ENCODE data around the gene CNTNAP1. TPM values are rescaled to one million over a fixed set of nuclear protein-coding genes. Genes with fewer than 3 reads are reported as not detected.

The CNTNAP1 gene
- total RNA-seq, 1 donor from 2014 or later, result 30.9 TPM

DNA sequence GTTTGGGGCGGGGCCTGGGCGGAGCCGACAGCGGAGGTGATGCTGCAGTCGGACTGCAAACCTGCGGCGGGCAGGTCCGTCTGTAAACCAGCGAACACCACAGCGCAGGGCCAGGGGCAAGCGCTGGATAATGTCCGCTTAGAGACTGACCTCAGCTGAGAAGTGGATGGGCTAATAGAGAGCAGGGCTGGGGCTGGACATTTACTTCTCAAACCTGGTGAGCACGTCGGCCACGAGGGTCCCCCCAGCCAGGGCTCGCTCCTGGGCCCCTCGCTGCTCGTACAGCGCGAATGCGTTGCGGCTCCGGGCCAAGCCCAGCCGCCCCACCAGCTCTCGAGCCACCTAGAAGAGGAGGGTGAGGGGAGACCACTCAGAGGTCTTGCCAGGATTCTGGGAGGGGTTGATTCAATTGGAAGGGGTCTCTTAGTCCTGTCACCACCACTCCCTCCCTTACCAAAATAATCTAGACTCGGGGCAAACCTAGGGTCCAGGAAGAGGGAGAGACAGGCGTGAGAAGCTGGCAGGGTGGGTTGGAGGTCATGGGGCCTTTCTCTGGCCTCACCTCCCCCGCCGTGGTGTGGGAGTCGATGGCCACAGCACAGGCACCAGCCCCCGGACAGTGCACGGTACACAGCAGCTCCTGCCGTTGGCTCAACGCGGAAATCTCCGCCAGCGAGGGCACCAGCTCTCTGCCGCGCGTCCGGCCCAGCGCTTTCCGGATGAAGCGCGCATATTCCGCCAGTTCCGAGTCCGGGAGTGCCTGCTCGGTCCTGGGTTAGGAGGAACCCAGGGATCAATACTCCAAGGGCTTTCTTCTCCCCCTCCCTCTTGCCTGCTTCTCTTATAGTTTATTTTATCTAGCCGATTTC lies 11.3 kb upstream of the CNTNAP1 start:
- DNase-seq (ENCODE audit: low read depth, low spot score), result no peak

DNA sequence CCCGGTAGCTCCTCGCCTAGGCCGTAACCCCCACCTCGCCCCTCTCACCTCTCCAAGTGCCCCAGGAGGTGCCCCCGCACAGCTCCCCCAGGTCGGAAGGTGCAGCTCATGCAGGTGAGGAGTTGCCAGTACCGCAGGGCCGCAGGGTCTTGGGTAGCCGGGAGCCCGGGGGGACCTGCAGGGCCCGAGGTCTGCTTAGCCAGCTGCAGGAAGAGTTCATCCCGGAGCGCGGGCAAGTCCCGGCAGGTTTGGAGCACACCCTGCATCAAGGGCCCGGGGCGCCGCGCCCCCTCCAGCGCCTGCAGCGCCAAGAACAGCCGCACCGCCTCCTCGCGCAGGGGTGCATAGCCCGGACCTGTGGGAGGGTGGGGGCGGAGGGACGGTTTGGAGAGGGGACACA lies 10.3 kb upstream of the CNTNAP1 start:
- DNase-seq (ENCODE audit: low read depth, low spot score), result no peak

DNA sequence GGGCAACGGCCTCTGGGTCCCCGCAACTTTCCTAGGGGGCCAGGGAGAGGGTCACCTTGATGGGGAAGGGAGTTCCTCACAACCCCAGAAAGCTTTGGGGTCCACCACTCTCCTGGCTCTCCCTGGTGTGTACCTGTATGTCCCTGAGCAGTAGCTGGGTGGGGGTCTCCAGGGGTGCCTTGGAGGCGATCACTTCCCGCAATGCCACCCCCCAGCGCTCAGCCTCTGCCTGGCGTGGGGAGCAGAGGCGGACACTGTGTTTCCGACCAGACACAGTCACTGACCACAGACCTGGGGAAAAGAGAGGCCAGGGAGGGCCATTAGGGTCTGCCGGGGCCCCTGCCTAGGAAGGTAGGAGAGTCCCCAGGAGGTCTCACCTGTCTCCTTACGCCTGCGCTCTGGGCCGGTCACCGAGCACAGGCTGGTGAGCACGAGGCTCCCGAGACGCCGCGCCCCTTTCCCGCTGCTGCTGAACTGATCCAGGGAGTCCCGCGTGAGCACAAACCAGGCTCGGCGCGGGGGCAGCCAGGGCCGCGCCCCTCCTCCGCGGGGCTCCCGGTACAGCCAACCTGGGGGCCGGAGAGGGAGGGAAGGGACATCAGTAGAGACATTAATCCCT lies 9.0 kb upstream of the CNTNAP1 start:
- DNase-seq (ENCODE audit: low read depth, low spot score), result no peak

DNA sequence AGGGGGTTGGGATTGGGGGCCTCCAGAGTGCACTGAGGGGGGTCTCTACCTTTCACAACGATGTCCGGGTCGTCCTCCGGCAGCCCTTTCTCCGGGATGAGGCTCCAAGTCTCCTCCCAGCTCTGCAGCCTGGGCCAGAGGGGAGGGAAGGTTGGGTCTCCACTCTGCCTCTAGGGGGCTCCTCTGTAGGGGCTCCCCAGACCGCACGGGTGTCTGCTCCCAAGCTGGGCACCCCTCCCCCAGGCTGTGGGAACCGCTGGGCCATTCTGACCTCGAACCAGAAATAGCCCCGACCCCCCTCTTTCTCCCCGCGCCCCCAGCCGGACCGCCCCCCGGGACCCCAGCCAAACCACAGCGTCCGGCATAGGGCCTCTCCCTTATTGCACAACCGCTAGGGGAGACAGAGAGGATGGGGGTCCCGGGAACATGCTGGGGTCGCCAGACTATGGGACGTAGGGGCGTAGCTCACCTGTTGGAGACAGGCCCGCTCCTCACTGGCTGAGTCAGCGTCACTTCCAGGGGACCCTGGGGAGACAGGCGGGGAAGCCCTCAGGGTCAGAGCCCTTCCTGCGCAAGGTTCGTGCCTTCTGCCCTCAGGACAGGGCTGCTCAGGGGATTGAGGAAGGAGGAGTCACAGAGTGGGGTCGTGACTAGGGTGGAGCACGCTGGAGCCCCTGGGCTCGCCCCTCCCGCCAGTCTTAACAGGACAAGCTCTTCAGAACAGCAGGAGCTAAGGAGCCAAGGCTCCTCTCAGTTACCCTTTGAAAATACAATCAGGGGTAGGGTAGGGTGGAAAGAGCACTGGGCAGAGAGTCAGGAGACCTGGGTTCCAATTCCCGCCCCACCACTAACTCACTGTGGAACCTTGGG lies 8.2 kb upstream of the CNTNAP1 start:
- DNase-seq (ENCODE audit: low read depth, low spot score), result no peak

DNA sequence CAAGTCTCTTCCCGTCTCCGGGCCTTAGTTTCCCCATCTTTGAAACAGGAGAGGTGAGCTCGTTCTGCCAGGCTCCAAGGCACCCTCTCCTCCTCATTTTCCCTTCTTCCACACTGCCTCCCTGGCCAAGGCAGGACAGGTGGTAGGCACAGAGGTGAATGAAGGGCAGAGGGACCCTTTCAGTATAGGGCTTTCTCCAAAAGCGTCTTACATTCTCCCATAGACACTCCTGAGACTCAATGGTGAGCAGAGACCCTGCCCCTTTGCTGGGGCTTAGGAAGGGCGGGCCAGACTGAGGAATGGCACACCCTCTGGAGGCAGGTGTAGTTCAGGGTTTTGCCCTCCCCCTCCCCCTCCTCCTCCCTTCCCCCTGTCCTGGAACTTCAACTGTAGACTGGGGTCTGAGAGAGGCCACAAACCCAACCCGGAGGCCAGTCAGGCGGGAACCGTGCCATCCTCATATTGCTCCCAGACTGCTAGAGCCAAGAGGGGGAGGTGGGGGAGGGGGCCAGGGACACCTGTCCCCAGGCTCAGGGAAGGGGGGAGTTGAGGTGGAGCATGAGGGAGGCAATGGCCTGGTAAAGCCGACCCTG lies 7.5 kb upstream of the CNTNAP1 start:
- DNase-seq (ENCODE audit: low read depth, low spot score), result no peak

DNA sequence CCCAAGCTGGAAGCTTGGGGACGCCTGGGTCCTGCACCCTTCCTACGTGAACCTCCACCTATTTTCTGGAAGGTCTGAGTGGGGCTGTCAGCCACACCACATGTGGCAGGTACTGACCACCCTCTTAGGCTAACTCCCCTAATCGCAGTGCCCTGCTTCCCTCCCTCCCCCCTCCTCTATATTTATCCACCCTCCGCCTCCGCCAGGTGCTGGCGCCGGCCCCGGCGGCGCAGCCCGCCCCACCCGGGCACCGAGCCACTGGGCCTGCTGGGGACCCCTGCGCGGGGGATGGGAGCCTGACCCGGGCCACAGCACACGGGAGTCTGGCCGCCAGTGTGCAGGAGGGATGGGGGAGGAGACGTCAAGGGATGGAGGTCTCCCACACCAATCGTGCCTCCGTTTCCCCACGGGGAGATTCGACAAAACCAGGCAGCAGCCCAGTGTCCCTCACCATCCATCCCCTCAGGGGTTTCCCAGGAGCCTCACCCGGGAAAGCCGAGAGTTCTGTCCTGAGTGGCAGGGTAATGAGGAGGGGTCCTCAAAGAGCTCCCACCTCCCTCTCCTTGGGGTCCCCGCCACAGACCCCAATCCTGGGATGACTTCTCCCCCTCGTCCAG lies 6.9 kb upstream of the CNTNAP1 start:
- DNase-seq (ENCODE audit: low read depth, low spot score), result no peak

DNA sequence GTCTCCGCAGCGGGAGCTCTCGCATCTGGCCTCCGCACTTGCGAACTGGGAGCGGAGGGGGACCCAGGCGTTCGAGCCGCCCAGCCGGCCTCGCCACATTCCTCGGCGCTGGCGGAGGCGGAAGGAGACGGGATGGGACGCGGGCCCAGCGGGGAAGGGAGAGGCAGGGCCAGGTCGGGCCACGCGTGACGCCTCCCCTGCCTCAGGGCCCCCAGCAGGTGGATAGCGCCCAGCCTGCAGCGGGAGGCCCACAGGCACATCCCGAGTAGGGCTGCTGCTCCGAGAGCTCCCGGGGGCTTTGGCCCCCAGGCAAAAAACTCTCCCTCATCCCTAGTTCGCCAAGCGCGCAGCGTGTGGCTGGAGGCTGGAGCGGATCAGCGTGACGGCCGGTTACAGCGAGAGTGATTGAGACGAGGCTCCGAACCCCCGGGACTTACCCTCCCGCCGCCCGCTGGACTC lies 6.3 kb upstream of the CNTNAP1 start:
- DNase-seq (ENCODE audit: low read depth, low spot score), result no peak

DNA sequence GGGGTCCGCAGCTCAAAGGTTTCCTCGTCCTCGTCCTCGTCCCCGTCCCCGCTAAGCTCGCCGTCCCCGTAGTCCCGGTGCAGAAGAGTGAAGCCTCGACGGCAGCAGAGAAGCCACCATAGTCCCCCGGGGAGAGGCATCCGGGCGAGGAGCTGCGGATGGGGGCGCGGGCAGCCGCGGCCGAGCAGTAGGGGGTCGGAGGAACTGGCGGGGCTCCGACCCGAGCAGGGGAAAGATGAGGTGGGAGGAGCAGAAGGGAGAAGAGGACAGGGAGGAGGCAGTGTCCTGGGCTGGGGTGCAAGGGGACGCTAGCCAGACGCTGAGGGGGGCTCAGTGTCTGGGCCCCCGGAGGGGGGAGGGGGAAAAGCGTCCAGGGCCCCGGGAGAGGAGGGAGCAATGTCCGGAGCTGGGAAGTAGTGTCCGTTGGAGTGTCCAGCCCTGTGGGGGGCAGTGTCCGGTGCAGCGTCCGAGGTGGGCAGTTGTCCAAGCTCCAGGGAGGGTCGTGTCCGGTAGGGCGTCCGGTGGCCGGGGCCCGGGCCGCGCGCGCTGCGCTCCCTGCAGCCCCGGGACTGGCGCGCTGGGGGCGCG lies 5.8 kb upstream of the CNTNAP1 start, which contains the start of gene PLEKHH3:
Gene PLEKHH3, minus strand, starts transcription at position 571 of the 588 bp plus-strand sequence. Its CDS starts 431 bp downstream, at position 140.
- DNase-seq (ENCODE audit: low read depth, low spot score), result no peak

DNA sequence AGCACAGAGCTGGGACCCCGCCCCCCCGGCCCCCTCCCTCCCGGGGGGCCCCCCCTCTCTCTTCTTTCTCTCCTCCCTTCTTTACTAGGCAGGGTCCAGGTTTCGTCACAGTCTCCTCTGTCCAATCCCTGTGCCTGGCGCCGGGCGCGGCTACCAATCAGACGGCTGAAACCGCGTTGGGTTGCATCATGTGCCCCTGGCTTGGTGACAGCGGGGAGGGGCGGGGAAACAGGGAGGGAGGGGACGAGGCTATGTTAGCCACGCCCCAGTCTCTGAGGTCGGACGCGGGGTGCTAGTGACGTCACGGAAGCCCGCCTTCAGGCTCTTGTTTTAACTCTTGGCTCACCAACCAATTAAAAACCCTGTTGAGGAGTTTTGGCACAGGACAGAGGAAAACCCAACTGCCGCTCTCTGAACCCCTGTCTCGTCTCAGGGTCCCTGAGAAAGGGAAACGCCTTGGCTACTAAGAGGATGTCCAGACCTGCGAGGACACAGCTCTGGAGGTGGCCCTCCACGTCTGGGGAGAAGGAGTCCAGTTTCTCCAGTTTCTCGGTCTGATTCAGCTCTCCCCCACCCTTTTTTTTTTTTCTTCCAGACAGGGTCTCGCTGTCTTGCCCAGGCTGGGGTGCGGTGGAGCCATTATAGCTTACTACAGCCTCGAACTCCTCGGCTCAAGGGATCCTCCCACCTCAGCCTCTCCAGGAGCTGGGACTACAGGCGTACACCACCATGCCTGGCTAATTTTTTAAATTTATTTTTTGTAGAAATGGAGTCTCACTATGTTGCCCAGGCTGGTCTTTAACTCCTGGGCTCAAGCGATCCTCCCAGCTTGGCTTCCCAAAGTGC lies 5.1 kb upstream of the CNTNAP1 start:
- peak; percentile 98 for DNase-seq (ENCODE audit: low read depth, low spot score)

DNA sequence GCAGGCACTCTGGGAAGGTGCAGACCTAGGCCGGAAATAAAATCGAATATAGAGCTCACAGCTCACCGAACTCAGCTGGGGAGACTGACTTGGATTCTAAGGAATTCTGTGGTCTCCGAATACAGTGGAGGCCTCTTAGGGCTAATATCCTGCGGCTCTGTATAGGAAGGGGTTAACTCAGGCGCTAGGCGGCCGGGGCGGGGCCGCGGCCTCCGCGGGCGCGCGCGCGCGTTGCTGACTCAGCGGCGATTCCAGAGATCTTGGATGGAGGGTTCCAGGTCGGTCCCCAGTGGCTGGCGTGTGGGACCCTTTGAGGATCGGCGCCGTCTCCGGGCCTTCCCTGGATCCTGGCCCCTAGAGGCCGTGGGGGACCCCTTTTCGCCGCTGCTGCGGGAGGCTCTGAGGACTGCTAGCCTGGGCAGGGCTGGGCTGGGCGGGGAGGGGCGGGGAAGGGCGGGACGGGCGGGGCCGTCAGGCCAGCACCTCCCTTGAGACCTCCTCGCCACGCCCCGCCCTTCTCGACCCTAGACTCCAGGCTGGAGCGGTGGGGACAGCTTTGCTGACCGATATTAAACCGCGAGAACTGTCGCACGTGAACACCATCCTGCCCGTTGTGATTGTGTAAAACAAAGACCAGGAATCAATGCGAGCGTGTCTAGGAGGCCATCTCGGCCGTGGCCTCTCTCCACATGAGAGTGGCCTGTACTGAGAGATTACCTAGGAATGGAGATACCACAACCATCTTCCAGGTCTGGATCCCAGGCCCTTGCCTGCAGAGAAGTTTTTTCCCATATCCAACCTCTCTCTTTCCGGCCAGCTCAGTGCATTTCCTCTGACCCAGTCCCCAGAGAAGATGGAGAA lies 4.2 kb upstream of the CNTNAP1 start:
- no peak for DNase-seq (ENCODE audit: low read depth, low spot score)

DNA sequence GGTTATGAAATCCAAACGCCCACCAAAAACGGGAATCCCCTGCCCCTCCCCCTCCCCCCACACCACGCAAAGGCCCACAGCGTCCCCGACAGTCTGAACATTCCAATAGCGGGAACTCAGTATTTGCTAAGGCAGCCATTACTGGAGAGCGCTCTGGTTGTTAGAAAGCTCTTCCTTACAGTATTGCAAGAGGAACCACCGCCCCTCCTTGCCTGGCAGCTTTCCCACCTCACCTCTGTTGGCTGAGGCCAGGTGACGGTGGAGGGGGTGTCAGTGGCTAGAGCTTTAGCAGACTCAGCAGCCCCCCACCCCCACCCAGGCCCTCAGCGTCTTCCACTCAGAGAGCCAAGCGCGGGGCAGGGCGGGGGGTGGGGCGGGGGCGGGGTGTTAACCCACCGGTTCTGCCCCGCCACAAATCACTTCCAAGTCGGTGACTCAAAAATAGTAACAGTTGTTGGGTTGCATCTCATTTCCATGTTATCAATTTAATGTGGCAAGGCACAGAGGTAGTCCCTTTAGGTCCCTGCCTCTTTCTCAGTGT lies 3.3 kb upstream of the CNTNAP1 start:
- no peak for DNase-seq (ENCODE audit: low read depth, low spot score)

DNA sequence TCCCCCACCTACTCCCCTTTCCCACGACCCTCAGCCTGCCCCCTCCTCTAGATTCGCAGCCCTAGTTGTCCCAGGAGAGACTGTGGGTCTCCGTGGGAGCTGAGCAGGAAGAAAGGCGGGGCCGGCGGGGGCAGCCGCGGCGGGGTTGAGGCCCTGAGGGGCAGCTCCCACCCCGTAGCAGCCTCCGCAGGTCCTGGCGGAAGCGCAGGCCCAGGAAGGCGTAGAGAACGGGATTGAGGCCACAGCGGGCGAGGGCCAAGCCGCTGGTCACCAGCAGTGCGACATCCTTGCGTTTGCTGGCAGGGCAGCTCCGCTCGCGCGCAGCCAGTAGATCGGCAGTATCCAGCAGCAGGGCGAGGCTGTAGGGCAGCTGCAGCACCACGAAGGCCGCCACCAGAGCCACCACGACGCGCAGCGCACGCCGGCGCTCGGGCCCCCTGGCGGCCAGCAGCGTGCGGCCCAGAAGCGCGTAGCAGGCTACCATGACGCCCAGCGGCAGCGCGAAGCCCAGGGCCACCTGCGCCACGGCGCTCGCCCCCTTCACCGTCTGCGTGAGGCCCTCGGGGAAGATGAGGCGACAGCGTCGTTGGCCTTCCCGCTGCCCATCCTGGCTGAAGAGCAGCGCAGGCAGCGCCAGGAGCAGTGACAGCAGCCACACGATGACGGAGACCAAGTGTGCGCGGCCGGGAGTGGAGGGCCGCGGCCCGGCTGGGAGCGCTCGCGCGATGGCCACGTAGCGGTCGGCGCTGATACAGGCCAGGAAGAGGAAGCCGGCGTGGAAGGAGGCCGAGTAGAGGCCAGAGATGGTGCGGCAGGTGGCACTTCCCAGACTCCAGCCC lies 2.6 kb upstream of the CNTNAP1 start:
- no peak for DNase-seq (ENCODE audit: low read depth, low spot score)

DNA sequence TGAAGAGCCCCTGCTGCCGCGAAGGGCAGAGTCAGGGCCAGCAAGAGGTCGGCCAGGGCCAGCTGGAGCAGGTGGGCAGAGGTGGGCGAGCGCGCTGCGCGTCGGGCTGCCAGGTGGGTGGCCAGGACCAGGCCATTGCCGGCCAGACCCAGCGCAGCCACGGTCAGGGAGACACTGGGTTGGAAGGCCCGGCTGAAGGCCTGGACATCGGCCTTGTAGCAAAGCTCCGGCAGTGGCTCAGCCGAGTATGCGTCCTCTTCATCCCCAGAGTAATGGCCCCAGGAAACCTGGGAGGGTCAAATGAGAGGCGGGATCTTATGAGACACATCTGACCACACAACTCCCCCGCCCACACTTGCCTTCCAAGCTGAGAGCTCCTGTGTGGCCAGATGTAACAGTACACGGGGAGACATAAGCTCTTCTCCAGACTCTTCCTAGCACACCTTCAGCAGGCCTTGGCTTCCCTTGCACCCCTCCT lies 2.0 kb upstream of the CNTNAP1 start:
- no peak for DNase-seq (ENCODE audit: low read depth, low spot score)

DNA sequence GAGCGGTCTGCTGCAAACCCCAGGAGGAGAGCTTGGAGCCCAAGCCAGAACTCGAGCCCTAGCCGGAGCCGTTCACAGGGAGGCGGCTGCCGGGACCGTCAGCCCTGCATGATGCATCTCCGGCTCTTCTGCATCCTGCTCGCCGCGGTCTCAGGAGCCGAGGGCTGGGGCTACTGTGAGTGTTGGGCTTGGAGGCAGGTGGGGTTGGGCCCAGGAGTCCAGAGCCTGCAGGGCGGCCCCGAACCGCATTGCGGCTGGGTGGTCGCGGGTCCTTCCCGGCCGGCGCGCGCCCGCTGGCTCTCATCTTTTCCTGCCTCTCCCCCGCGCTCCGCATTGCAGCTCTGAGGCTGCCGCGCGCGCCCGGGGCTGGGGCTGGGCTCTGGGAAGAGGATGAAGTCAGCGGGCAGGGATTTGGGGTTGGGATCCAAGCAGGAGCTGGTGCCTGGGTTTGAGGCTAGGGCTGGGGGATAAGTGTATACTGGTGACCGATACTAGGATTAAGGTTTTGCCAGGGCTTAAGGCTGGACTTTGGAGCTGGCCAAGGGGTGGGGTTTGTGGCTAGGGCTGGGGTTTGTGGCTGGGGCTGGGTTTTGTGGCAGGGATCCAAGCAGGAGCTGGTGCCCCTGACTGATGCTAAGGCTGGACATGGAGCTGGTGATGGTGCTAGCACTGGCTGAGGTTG lies 532 bp downstream of the CNTNAP1 start:
- no peak for DNase-seq (ENCODE audit: low read depth, low spot score)

DNA sequence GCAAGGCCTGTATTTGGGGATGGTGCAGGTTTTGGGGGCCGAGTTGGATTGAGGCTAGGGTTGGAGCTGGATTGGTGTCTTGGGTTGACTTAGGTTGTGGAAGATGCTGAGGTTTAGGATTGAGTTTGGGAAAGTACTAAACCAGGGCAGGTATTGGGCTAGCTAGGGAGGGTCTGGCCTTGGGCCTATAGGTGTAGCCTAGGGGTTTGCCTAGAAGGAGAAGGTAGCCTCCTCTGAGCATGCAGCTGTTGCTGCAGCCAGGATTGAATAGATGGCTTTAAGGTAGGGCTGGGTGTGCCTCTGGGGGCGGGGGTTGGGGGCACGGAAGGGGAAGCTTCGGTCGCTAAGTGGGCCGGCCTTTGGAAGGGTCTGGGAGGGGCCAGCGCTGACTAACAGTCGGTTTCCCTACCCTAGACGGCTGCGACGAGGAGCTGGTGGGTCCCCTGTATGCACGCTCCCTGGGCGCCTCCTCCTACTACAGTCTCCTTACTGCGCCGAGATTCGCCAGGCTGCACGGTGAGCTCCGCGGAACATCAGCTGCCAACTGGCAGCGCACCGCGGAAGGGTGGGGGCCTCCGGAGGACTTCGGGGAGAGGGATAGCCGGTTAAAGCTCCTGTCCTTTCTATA lies 1.2 kb downstream of the CNTNAP1 start:
- no peak for DNase-seq (ENCODE audit: low read depth, low spot score)

DNA sequence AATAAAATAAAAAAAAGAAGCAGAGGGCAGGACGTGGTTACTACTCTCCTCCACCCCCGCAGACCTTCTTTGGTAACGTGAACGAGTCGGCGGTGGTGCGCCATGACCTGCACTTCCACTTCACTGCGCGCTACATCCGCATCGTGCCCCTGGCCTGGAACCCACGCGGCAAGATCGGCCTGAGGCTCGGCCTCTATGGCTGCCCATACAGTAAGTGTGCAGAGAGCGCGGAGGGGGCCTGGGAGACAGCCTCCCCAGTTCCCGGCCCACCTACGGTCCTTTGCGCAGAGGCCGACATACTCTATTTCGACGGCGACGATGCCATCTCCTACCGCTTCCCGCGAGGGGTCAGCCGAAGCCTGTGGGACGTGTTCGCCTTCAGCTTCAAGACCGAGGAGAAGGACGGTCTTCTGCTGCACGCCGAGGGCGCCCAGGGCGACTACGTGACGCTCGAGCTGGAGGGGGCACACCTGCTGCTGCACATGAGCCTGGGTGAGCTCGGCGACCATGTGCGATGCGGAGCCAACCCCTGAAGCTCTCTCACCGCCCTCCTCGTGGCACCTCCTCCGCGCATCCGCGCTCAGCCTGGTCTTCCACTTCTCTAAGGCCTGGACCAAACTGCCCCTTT lies 2.7 kb downstream of the CNTNAP1 start:
- no peak for DNase-seq (ENCODE audit: low read depth, low spot score)

All from pulmonary artery endothelial cell (primary cell).